ENCODE data around the gene CSF1R.

Gene CSF1R

GRCh38 chr5:150023136-150023535, 63.2 kb downstream of the CSF1R start:
- DNase-seq (ENCODE audit: low read depth), result no peak

GRCh38 chr5:150022681-150023080, 63.7 kb downstream of the CSF1R start:
- DNase-seq (ENCODE audit: low read depth), result no peak

- DNase-seq (ENCODE audit: low read depth), result no peak
These were observed 64.2 kb downstream of the CSF1R start for GRCh38 chr5:150022158-150022531.

GRCh38 chr5:150021491-150022157, 64.7 kb downstream of the CSF1R start:
- no peak for DNase-seq (ENCODE audit: low read depth)

- DNase-seq (ENCODE audit: low read depth), result no peak
These were observed 66.1 kb downstream of the CSF1R start for GRCh38 chr5:150020249-150020648.

- DNase-seq (ENCODE audit: low read depth), result no peak
These were observed 68.9 kb downstream of the CSF1R start for GRCh38 chr5:150017226-150018005.

GRCh38 chr5:150016537-150016936, 69.8 kb downstream of the CSF1R start:
- no peak for DNase-seq (ENCODE audit: low read depth)

- DNase-seq (ENCODE audit: low read depth), result no peak
These were observed 70.9 kb downstream of the CSF1R start for GRCh38 chr5:150015415-150015814.

- no peak for DNase-seq (ENCODE audit: low read depth)
These were observed 71.9 kb downstream of the CSF1R start for GRCh38 chr5:150014456-150014855.

- DNase-seq (ENCODE audit: low read depth), result no peak
These were observed 72.4 kb downstream of the CSF1R start for GRCh38 chr5:150013931-150014330.

- no peak for DNase-seq (ENCODE audit: low read depth)
These were observed 76.5 kb downstream of the CSF1R start for GRCh38 chr5:150009671-150010387.

GRCh38 chr5:150007050-150007449, 79.3 kb downstream of the CSF1R start:
- no peak for DNase-seq (ENCODE audit: low read depth)

- DNase-seq (ENCODE audit: low read depth), result no peak
These were observed 80.0 kb downstream of the CSF1R start for GRCh38 chr5:150006318-150006717.

Measured in activated T-cell treated with anti-CD3 and anti-CD28 coated beads for 24 hours (primary cell).